Superior temporal gyrus (tissue), 1 donor: Measurements from ENCODE around the gene CACNA2D1.

ENCODE experiments used
- DNase-seq: peaks from one replicate; pipeline ENCODE4 v3.0.0-alpha.2; 2016; ENCODE audit errors: extremely low spot score

CACNA2D1 gene

DNA sequence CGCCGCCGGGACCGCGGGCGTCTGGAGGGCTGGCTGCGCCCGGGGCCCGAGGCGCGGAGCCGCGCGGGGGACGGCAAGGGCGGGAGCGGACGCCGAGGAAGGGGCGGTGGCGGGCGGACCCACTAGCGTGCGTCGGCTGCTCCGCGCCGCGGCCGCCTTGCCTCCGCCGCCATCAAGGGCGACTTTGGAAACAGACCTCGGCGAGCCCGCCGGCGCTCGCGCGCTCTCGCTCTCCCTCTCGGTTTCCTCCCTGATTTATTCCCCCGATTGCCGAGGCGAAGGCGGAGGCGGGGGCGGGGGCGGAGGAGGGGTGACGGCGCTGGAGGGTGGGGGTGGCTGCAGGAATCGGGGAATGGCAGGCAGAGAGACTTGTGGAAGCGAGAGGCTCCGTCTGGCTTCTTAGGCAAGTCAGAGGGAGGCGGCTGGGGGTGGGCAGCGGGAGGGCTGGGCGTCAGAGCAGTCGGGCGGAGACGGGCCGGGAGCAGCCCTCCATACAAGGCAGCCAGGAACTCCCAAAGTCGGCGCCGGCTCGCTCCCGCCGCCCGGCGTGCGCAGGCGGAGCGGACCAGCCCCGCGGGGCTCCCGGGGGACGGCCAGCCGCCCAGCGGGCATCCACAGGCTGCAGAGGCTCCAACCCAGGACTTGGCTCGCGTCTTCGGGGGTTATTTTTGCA is at the start of gene CACNA2D1:
Gene CACNA2D1 (minus strand): TSS at position 231 of the 673 bp plus-strand sequence.
- peak; percentile 75 for DNase-seq

DNA sequence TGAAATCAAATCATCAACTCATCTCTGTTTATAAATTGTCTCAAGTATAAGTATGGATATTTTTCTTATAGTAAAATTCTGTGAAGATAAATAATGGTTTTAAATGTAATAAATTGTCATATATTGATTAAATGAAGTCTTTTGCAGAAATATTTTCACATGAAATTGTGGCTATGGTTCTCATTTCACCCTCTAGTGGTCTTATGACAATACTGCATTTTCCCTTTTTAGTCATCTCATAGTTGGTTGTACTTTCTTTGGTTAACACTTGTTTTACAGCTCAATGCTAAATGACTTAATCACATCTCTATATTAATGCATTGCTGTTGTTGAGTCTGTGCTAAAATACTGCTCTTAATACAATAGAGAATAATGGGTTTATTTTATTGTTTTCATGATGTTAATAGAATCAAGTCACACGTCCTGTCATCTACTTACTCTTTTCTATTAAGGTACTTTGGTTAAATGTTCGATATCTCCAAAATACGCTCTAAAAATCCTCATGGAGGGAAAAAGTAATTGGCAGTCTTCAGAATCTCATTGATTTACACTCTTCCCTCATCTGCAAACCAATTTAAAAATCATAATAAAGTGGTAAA is 38.0 kb upstream of the CACNA2D1 start:
- DNase-seq, result peak; percentile 80

DNA sequence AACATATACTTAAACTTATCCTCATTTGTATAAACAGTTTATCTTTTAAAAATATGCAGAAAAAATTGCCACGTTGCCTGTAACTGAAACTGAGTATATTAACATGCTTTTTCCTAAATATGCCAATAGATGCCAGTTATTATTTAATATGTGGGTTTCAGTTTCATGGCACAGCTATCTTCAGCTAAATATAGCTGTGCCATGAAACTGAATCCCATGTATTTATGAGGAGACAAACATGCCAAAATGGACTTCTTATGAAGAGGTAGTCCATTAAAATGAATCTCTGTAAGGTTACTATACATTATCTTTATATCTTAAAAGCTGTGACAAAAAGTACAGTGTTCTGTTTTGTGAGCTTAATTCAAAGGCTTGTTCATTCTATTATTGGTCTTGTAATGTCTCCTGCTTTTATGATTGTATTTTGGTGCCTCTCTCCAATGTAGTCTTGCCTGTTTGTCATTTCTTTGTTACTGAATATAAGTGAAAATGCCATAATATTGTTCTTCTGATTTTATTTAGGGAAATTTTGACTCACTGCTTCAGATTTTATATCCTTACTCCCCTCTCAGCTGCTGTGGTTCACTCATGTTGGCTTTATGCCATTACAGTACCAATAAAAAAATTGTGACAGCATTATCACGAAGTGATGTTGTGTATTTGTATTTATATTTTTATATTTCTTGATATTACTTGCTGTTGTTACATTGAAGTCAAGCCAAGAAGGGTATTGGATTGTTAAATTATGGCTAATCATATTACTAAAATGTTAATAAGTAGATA is 34.3 kb upstream of the CACNA2D1 start:
- DNase-seq, result no peak

DNA sequence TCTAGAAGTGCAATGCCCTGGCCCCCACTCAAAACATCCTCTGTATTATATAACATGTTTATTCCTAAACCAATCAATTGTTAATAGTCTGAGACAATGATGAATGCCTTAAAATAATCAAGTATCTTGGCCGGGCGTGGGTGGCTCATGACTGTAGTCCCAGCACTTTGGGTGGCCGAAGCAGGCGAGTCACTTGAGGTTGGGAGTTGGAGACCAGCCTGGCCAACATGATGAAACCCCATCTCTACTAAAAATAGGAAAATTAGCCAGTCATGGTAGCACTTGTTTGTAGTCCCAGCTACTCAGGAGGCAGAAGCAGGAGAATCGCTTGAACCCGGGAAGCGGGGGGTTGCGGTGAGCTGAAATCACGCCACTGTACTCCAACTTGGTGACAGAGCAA is 29.4 kb upstream of the CACNA2D1 start:
- DNase-seq, result no peak

DNA sequence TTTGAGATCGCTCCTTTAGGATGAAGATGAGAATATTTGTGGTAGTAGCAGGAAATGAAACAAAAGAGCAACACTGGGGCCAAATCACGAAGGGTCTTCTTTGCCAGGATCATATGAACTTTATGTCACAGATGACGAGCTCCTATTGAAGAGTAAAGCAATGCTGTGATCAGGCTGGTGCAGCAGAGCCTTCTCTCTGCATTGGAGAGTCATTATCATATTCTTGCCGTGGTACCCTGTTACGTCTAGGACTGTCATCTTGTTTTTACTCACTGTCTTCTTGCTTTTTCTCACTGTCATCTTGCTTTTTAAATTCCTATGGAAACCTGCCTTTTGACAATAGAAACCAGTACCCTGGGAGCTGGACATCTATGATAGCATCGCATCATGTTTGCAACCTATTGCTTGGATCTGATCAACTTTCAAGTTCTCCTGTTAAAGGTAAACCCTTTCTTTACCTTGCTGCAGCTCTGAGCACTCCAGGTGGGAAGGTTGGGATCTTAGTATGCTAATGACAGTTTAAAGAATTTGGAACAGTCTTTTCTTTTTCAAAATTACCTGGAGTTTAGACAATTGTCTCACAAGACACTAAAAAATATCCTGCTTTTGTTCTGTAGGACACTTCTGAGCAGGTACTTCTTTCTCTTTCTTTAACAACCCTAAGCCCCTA is 27.9 kb upstream of the CACNA2D1 start:
- DNase-seq, result no peak

DNA sequence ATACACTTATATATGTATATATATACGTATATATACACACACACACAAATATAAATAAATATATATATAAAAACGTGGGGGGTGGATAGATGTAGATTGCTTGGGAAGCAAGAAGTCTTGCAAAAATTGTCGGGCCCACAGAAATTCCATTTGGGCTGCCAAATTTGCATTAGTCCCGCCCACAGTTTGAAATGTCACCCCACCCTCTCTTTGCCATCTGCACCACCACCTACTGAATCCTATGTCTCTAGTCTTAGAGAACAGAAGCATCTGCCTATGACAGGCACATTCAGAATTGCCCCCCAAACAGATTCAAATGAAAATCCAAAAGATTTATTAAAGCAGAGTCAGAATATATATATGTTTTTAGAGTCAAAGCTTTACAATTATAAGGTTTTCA is 25.6 kb upstream of the CACNA2D1 start:
- DNase-seq, result no peak

DNA sequence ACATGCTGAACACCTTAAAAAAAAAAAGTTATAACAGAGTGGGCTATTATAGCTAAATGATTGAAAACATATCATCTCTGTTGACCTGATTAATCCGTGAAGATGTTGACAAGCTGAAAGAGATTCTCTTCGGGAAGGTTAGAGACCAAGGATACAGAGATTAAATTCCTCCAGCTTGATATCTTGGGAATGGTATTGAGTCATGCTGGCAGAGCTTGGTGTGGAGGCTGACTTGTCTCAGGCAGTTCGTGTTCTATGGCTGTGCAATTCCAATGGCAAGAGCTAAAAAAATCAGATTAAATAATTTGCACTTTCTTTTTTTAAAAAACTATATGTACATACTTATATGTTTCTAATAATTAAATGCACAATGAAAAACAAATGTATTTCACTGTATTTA is 24.9 kb upstream of the CACNA2D1 start:
- no peak for DNase-seq

DNA sequence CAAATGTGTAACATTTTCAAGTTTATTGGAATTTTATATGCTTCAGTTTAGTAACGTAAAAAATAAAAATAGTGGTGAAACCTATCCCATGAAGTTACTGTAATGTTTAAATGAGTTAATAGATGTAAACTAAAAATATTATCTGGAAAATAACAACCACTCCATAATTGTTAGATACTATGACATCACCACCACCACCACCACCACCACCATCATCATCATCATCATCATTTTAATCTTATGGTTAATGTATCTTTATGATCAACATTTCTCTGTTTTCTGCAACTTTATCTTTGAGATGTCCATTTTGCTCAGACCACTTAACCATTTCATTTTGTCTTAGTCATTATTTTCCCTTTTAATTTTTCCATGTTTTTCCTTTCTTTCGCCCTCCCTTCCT is 23.4 kb upstream of the CACNA2D1 start:
- no peak for DNase-seq

DNA sequence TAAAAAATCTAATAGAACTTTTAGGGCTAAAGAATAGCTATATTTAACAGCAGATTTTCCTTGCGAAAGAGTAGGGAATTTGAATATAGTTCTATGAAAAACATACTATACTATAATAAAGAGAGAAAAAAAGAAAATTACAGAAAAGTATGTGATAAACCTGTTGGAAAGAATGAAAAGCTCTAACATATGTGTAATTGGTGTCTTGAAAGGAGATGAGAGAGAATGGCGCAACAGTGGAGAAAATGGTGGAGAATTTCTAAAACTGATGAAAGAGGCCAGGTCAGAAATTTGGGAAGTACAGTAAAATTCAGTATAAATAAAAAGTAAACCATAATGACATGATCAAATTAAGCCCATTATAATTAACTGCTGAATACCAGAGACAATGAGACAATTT is 20.8 kb upstream of the CACNA2D1 start:
- no peak for DNase-seq

DNA sequence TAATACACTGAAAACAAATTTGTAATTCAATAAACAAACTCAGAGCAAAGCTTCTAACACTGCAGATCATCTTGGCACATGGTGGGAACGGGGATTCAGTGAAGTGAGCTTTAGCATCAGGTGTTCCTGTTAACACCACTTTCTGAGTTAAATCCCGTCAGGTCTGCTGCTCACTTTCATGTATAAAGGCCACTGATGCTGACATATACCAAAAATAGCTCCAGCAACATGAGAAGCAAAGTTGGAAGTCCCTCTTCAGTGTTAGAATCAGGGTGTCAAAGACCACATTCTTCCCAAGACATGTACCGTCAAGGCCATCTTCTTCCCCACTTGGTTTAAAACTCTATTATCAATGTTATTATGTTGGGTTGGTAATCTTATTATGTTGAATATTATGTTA is 11.7 kb upstream of the CACNA2D1 start:
- DNase-seq, result no peak

DNA sequence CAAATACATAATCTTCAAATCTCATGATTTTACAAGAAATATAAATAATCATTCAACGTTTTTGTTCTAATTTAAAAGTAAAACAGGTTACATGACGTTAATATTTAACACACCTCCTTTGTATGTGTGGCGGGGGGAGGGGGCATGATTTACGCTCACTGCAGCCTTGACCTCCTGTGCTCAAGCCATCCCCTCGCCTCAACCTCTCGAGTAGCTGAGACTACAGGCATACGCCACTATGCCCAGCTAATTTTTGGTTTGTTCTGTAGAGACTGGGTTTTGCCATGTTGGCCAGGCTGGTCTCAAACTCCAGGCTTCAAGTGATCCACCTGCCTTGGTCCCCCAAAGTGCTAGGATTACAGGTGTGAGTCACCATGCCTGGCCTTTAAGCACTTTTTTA is 7.2 kb upstream of the CACNA2D1 start:
- DNase-seq, result no peak

DNA sequence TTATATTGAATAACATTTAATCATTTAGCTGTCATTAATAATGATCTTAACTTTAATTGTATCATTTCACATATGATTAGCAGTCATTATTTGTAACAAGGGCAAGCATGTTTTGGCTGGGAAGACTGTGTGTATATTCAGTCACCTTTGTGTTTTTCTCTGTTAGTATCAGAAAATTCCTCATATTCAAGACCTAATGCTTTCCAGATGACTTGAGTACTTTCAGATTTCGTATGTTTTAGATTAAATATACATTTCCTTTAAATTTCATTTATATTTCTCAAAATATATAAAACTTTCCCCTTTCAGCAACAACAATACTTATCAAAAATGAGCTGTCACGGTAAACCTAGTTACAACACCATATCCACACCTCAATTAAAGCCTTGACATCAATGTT is 6.3 kb upstream of the CACNA2D1 start:
- DNase-seq, result no peak

DNA sequence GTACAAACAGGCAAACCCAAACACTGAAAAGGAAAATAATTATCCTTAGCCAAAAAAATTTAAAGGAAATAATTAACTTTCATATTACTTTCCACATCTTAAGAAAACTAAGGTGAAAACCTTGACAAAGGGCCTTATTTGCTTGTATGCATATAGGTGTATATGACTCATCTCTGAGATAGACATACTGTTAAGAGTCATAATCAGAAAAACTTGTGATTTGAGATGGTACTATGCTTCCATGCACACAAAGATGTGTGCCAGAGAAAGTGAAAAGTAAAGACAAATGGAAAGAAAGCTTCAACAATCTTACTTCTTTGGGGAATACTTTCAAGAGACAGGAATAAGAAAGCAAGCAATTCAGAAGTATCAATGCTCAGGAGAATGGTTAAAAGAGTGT is 3.3 kb upstream of the CACNA2D1 start:
- no peak for DNase-seq

DNA sequence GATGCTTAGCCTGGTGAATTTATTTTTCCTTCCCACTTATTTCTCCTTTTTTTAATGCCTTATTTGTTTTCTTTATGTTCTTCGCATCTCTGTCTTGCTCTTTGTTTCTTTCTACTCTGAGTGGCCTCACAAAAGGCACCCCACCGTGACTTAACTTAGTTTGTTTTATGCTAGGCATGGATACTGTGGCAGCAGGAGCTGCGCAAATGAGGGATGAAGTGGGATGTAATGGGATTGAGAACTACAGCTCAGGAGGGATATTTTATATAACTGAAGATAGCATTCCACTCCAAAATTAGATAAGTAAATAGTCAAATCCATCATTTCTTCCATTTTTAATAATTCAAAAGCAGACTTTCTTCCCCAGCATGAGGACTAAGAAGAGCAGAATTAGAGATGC is 1.7 kb upstream of the CACNA2D1 start:
- DNase-seq, result no peak

DNA sequence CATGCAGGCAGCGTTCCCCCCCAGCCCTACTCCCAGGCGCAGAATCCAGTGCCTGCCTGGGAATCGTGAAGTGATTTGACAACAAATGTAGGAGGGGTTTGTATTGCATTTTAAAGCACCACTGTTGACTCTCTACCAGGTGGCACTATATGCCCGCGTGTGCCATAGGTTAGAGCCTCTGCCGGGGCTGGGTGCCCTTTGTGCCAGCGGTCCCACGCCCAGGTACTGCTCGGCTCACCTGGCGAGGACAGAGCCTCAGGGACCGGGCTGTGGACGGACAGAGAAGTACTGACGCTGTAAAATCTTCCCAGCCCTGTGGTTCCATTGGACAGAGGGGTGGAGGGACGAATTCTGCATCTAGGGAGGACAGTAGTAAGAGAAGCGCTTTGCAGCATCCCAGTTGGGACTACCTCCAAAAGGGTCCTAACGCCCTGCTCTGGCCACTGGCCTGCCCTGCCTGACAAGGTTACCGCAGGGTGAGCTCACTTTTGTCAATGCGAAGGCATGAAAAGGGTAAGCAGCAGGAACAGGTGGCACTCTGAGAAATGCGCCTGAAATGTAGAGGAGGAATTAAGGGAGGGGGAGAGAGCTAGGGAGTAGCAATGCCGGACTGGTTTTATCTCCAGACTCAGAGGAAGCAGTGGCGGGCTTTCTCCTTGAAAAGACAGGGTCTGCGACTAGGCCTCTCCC is 788 bp upstream of the CACNA2D1 start:
- peak; percentile 64 for DNase-seq

DNA sequence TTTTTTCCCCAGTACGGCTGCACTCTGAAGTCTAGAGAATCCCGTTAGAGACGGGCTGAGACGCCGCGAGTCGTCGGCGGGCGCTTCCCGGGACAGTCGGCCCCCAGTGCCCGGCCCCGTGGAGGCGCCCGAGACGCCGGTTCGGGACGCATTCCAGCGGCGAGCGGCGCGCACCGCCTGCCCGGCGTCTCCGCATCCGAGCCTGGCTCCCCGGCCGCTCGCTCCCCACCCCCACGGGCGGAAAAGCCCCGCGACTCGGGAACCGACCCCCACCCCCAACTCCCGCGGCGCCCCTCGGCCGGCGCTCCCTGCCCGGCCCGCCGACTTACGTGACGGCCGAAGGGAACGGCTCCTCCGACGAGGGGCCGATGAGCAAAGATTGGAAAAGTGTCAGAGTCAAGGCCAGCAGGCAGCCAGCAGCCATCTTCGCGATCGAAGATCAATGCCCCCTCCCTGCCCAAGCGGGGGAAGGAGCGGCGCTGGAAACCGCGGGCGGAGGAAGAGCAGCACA is 486 bp downstream of the CACNA2D1 start:
- DNase-seq, result no peak

DNA sequence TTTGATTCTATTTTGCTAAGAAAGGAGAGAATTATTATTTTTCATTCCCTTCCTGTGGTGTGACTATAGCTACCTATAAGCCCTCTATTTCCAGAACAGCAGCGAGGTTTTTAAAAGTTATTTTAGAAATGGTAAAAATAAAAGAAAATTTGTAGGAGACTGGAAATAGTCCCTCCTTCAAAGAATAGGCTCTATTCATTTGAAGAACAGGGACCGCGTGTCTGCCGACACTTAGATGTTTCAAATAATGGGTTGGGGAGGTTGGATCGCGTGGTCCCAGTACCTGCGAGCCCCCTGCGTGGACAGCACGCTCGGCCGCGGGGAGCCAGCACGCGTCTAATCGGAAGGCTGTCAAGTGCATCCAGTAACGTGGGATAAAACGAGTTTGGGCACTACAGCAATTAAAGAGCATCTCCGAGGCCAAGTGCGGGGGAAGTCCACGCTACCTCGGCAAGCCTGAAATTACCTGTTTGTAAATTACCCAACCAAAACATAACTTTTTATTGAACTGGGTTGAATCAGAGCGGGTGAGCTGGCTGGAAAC is 1.0 kb downstream of the CACNA2D1 start:
- peak; percentile 53 for DNase-seq

DNA sequence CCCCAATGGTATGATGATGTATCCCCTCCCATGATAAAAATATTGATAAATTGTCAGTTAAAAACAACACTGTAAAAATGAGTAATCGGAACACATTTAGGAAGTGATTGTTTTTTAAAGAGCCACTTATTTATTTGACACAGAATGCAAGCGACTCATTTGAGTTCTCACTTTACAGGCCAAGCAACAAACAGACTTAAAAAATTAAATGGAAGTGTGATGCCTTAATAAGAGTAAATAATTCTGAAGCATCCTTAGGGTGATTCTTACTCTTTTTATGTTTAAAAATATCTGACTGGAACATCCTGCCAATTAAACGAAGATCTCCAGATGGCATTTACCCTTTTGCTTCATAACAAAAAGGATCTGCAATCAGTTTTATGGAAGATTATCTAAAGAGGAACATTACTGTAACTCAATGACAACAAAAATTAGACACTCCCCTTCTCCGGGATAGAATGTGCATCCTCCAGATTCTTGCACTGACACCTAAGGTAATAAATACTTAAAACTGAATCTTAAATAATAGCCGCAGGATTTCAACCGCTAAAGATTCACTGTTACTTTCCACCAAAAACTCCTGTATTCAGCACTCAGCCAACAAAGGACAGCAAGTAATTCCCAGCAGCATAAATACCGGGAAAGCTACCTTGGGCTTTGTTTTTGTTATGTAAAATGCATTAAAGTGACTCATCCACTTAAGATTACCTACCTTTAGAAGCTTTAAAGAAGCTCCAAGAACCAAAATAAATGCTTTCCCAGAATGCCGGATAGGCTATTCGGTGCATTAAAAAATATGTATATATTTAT is 1.7 kb downstream of the CACNA2D1 start:
- DNase-seq, result peak; percentile 69

DNA sequence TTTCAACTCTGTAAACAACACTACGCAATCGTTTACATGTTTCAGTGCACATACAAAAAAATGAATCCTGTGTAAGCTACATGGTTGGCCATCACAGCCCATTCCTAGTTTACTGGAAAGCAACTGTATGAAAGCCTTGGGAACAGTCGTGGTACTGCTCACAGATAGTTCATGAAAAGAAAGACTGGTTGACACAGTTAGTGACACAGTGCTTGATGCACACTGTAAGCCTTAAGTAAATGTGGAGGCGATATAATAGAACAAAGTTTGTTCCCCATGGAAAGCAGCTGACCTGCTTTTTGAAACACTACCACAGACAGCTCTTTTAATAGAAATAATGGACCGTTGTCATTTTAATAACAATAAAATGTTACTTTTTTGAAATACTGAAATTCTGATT is 5.1 kb downstream of the CACNA2D1 start:
- no peak for DNase-seq

DNA sequence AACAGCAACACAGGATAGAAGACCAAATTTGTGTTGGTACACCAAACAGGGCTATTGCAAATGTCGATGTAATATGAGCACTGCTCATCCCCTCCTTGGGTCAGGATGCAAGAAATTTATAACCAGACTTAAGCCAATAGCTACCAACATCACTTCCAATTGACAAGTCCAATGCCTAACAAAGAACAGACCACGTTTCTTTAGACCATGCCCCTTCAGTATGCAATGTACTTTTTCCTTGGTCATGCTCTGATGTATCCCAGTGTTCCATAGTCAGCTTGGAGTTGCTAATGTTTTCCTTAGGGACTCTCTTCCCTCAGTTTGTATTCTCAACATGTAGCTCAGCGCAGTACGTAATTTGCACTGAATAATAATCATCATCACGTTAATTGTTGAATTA is 7.8 kb downstream of the CACNA2D1 start:
- no peak for DNase-seq
